SK-N-SH treated with all-trans-retinoic acid at 6 μM for 48 hours (cell line): ENCODE results near the gene A1BG.
A peak's percentile ranks its signal among the peaks of the same experiment; 100 is the strongest.

Source experiments
- ATAC-seq: fragments of 200-7000 bp; cut with Tn5 transposase; 3 replicates; pipeline ENCODE4 v1.9.1; 2020; ENCODE audit warnings: mild to moderate bottlenecking, moderate library complexity
- ARNTL ChIP-seq: fragments of 450-650 bp; formaldehyde crosslinking; IDR thresholded peaks from 2 replicates; pipeline ENCODE4 v1.5.0; 2020; ENCODE audit warnings: low read depth, mild to moderate bottlenecking, moderate library complexity, borderline replicate concordance
- BACH2 ChIP-seq: fragments of 250-450 bp; sonication (Bioruptor Pico); IDR thresholded peaks from 2 replicates; pipeline ENCODE4 v1.9.0; 2021; ENCODE audit warnings: mild to moderate bottlenecking, borderline replicate concordance
- CSDC2 ChIP-seq: fragments of 250-450 bp; sonication (Bioruptor Pico); IDR thresholded peaks from 2 replicates; pipeline ENCODE4 v1.5.0; 2020; ENCODE audit warnings: mild to moderate bottlenecking, moderate library complexity
- ESRRG ChIP-seq: fragments of 250-450 bp; sonication (Bioruptor Pico); IDR thresholded peaks from 2 replicates; pipeline ENCODE4 v1.6.1; 2021; ENCODE audit warnings: mild to moderate bottlenecking
- GLIS3 ChIP-seq: fragments of 250-450 bp; sonication (Bioruptor Pico); IDR thresholded peaks from 2 replicates; pipeline ENCODE4 v1.5.0; 2020; ENCODE audit warnings: mild to moderate bottlenecking, moderate library complexity
- ISL1 ChIP-seq: fragments of 250-450 bp; sonication (Bioruptor Pico); IDR thresholded peaks from 2 replicates; pipeline ENCODE4 v2.1.2; 2022; ENCODE audit warnings: mild to moderate bottlenecking, moderate library complexity
- OSR1 ChIP-seq: fragments of 250-450 bp; sonication (Bioruptor Pico); IDR thresholded peaks from 2 replicates; pipeline ENCODE4 v1.8.0; 2022; ENCODE audit warnings: moderate library complexity, mild to moderate bottlenecking, inconsistent platforms
- POU6F1 ChIP-seq: fragments of 250-450 bp; sonication (Bioruptor Pico); IDR thresholded peaks from 2 replicates; pipeline ENCODE4 v1.8.0; 2021; ENCODE audit warnings: low read depth, mild to moderate bottlenecking, moderate library complexity, borderline replicate concordance
- PPARA ChIP-seq: fragments of 250-450 bp; sonication (Bioruptor Pico); IDR thresholded peaks from 2 replicates; pipeline ENCODE4 v1.5.0; 2020; ENCODE audit warnings: mild to moderate bottlenecking, borderline replicate concordance
- RARB ChIP-seq: fragments of 250-450 bp; sonication (Bioruptor Pico); IDR thresholded peaks from 2 replicates; pipeline ENCODE4 v1.8.0; 2021; ENCODE audit warnings: mild to moderate bottlenecking, moderate library complexity
- TCF4 ChIP-seq: fragments of 250-450 bp; sonication (Bioruptor Pico); IDR thresholded peaks from 2 replicates; pipeline ENCODE4 v1.8.0; 2021; ENCODE audit warnings: mild to moderate bottlenecking, moderate library complexity, borderline replicate concordance
- TOX ChIP-seq: fragments of 250-450 bp; sonication (Bioruptor Pico); IDR thresholded peaks from 2 replicates; pipeline ENCODE4 v1.8.0; 2021; ENCODE audit warnings: mild to moderate bottlenecking, moderate library complexity, borderline replicate concordance
- ZC3H10 ChIP-seq: fragments of 250-450 bp; sonication (Bioruptor Pico); IDR thresholded peaks from 2 replicates; pipeline ENCODE4 v1.5.1; 2021; ENCODE audit warnings: mild to moderate bottlenecking, moderate library complexity
- ZFP3 ChIP-seq: fragments of 250-450 bp; sonication (Bioruptor Pico); IDR thresholded peaks from 2 replicates; pipeline ENCODE4 v1.5.0; 2020; ENCODE audit warnings: mild to moderate bottlenecking, moderate library complexity
- ZFP30 ChIP-seq: fragments of 450-650 bp; formaldehyde crosslinking; IDR thresholded peaks from 2 replicates; pipeline ENCODE4 v1.5.0; 2022; ENCODE audit warnings: mild to moderate bottlenecking, moderate library complexity
- ZNF565 ChIP-seq: fragments of 450-650 bp; formaldehyde crosslinking; conservative IDR thresholded peaks from 2 replicates; pipeline ENCODE4 v1.5.0; 2020; ENCODE audit warnings: low read depth, mild to moderate bottlenecking, moderate library complexity
- ZNF70 ChIP-seq: fragments of 450-650 bp; formaldehyde crosslinking; IDR thresholded peaks from 2 replicates; pipeline ENCODE4 v1.5.0; 2020; ENCODE audit warnings: mild to moderate bottlenecking, moderate library complexity
- ZNF8 ChIP-seq: fragments of 450-650 bp; formaldehyde crosslinking; IDR thresholded peaks from 2 replicates; pipeline ENCODE4 v1.5.0; 2020; ENCODE audit warnings: mild to moderate bottlenecking, moderate library complexity
- TF ChIP-seq, protein P1 (sequence below): fragments of 250-450 bp; sonication (Bioruptor Pico); IDR thresholded peaks from 2 replicates; pipeline ENCODE4 v1.5.1; 2021; ENCODE audit warnings: mild to moderate bottlenecking, moderate library complexity
- TF ChIP-seq, protein P2 (sequence below): fragments of 250-450 bp; sonication (Bioruptor Pico); IDR thresholded peaks from 2 replicates; pipeline ENCODE4 v1.5.0; 2020; ENCODE audit warnings: mild to moderate bottlenecking, moderate library complexity
- TF ChIP-seq, protein P3 (sequence below): fragments of 250-450 bp; sonication (Bioruptor Pico); IDR thresholded peaks from 2 replicates; pipeline ENCODE4 v1.5.1; 2020; ENCODE audit warnings: low read depth, mild to moderate bottlenecking, moderate library complexity
- TF ChIP-seq, protein P4 (sequence below): fragments of 250-450 bp; sonication (Bioruptor Pico); IDR thresholded peaks from 2 replicates; pipeline ENCODE4 v1.8.0; 2020; ENCODE audit warnings: mild to moderate bottlenecking, moderate library complexity, borderline replicate concordance

A1BG gene

GRCh38 chr19:58399903-58400302 is 46.6 kb upstream of the A1BG start:
- no peak for ATAC-seq
- TF ChIP-seq ZFP3 (CRISPR knock-in tag) = 0 out of 2 replicates have a peak, but pooled peaks have one; percentile 61
- TF ChIP-seq ZNF70 = no peak
- TF ChIP-seq RARB (CRISPR knock-in tag) = no peak
- no peak for TF ChIP-seq BACH2 (CRISPR knock-in tag)
- no peak for TF ChIP-seq OSR1
- TF ChIP-seq, protein P1, sequence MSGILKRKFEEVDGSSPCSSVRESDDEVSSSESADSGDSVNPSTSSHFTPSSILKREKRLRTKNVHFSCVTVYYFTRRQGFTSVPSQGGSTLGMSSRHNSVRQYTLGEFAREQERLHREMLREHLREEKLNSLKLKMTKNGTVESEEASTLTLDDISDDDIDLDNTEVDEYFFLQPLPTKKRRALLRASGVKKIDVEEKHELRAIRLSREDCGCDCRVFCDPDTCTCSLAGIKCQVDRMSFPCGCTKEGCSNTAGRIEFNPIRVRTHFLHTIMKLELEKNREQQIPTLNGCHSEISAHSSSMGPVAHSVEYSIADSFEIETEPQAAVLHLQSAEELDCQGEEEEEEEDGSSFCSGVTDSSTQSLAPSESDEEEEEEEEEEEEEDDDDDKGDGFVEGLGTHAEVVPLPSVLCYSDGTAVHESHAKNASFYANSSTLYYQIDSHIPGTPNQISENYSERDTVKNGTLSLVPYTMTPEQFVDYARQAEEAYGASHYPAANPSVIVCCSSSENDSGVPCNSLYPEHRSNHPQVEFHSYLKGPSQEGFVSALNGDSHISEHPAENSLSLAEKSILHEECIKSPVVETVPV (CRISPR knock-in tag) = no peak

GRCh38 chr19:58398545-58398944 is 45.3 kb upstream of the A1BG start:
- no peak for ATAC-seq
- TF ChIP-seq POU6F1 (no peak), CSDC2 (CRISPR knock-in tag) (no peak), GLIS3 (CRISPR knock-in tag) (no peak), ARNTL (no peak), ZNF565 (CRISPR knock-in tag) (no peak), ZC3H10 (no peak), ISL1 (CRISPR knock-in tag) (no peak), TCF4 (CRISPR knock-in tag) (no peak), RARB (CRISPR knock-in tag) (no peak), ZFP30 (CRISPR knock-in tag) (no peak), ZFP3 (CRISPR knock-in tag) (no peak), OSR1 (no peak), TOX (CRISPR knock-in tag) (no peak), ZNF70 (no peak), ESRRG (CRISPR knock-in tag) (no peak)
- TF ChIP-seq, protein P1 (CRISPR knock-in tag) = no peak
- TF ChIP-seq, protein P2, sequence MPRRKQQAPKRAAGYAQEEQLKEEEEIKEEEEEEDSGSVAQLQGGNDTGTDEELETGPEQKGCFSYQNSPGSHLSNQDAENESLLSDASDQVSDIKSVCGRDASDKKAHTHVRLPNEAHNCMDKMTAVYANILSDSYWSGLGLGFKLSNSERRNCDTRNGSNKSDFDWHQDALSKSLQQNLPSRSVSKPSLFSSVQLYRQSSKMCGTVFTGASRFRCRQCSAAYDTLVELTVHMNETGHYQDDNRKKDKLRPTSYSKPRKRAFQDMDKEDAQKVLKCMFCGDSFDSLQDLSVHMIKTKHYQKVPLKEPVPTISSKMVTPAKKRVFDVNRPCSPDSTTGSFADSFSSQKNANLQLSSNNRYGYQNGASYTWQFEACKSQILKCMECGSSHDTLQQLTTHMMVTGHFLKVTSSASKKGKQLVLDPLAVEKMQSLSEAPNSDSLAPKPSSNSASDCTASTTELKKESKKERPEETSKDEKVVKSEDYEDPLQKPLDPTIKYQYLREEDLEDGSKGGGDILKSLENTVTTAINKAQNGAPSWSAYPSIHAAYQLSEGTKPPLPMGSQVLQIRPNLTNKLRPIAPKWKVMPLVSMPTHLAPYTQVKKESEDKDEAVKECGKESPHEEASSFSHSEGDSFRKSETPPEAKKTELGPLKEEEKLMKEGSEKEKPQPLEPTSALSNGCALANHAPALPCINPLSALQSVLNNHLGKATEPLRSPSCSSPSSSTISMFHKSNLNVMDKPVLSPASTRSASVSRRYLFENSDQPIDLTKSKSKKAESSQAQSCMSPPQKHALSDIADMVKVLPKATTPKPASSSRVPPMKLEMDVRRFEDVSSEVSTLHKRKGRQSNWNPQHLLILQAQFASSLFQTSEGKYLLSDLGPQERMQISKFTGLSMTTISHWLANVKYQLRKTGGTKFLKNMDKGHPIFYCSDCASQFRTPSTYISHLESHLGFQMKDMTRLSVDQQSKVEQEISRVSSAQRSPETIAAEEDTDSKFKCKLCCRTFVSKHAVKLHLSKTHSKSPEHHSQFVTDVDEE (CRISPR knock-in tag) = no peak
- TF ChIP-seq, protein P3, sequence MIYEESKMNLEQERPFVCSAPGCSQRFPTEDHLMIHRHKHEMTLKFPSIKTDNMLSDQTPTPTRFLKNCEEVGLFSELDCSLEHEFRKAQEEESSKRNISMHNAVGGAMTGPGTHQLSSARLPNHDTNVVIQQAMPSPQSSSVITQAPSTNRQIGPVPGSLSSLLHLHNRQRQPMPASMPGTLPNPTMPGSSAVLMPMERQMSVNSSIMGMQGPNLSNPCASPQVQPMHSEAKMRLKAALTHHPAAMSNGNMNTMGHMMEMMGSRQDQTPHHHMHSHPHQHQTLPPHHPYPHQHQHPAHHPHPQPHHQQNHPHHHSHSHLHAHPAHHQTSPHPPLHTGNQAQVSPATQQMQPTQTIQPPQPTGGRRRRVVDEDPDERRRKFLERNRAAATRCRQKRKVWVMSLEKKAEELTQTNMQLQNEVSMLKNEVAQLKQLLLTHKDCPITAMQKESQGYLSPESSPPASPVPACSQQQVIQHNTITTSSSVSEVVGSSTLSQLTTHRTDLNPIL (CRISPR knock-in tag) = no peak
- TF ChIP-seq, protein P4, sequence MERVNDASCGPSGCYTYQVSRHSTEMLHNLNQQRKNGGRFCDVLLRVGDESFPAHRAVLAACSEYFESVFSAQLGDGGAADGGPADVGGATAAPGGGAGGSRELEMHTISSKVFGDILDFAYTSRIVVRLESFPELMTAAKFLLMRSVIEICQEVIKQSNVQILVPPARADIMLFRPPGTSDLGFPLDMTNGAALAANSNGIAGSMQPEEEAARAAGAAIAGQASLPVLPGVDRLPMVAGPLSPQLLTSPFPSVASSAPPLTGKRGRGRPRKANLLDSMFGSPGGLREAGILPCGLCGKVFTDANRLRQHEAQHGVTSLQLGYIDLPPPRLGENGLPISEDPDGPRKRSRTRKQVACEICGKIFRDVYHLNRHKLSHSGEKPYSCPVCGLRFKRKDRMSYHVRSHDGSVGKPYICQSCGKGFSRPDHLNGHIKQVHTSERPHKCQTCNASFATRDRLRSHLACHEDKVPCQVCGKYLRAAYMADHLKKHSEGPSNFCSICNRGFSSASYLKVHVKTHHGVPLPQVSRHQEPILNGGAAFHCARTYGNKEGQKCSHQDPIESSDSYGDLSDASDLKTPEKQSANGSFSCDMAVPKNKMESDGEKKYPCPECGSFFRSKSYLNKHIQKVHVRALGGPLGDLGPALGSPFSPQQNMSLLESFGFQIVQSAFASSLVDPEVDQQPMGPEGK = no peak
- TF ChIP-seq, all 23 proteins: peak for 0

- no peak for ATAC-seq
- no peak for TF ChIP-seq ZNF565 (CRISPR knock-in tag)
- no peak for TF ChIP-seq ZFP30 (CRISPR knock-in tag)
- TF ChIP-seq PPARA (CRISPR knock-in tag) = no peak
- no peak for TF ChIP-seq ZFP3 (CRISPR knock-in tag)
- TF ChIP-seq ZNF8 (CRISPR knock-in tag) = no peak
- TF ChIP-seq ESRRG (CRISPR knock-in tag) = no peak
- TF ChIP-seq, protein P3 (CRISPR knock-in tag) = no peak
- TF ChIP-seq CSDC2 (CRISPR knock-in tag) = no peak
- TF ChIP-seq, protein P1 (CRISPR knock-in tag) = no peak
- TF ChIP-seq ZC3H10 = no peak
- TF ChIP-seq ZNF70 = no peak
Observed at GRCh38 chr19:58398087-58398486, 44.8 kb upstream of the A1BG start.
